ENCODE measurements around the gene NPM1. TPM values are rescaled to one million over a fixed set of nuclear protein-coding genes. Genes with fewer than 3 reads are reported as not detected.

Gene NPM1
- total RNA-seq, 1 experiment from 2014 or later, result 2,693 TPM

- BruUV-seq (replicated peaks), result no TSS peak
- no peaks in the 10 kb centered on the region for H3K27me3 ChIP-seq (ENCODE audit: insufficient read depth, low read length)
These were observed 37.1 kb downstream of the NPM1 start for GRCh38 chr5:171424726-171425125.

DNA sequence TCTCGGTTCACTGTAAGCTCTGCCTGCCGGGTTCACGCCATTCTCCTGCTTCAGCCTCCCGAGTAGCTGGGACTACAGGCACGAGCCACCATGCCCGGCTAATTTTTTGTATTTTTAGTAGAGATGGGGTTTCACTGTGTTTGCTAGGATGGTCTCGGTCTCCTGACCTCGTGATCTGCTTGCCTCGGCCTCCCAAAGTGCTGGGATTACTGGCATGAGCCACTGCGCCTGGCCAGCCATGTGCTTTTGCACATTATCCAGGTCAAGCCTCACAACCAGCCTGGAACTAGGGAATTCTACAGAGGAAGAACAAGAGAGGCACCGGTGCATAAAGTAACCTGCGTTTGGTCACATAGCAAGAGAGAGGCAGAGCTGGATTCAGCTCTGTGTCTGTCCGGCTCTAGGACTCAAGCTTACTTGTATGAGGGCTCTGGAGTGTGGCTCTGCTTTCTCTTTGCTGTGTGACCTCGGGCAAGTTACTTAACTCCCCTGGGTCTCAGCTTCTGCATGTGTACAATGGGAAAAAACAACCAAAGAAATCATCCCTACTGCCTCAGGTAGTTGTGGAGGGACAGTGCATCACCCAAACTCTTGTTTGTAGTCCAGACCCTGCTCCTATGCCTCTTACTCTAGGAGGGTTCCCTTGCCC is 38.1 kb downstream of the NPM1 start:
- no peak overlapping the region for H3K9ac ChIP-seq (ENCODE audit: low read length)
- DNase-seq (ENCODE audit: low read depth, low spot score) (no peak), ATAC-seq (no peak)
- no peaks in the 10 kb centered on the region for H3K79me2 ChIP-seq (ENCODE audit: insufficient read depth, low read length)
- intact Hi-C loops (cut with micrococcal nuclease), result no loop called here
- no peak overlapping the region for H3K4me2 ChIP-seq (ENCODE audit: low read length)
- RAD21 ChIA-PET (ENCODE audit: low non-redundant PET in 1 of 2, low total read pairs in 2 of 2, uncharacterized antibody in 2 of 2, unreplicated experiment in 2 of 2), result no interaction called here
- H3K27me3 ChIP-seq (ENCODE audit: insufficient read depth, low read length), result no peaks in the 10 kb centered on the region
- no TSS peak for BruUV-seq (replicated peaks)
- no peaks in the 10 kb centered on the region for H3K9me2 ChIP-seq (ENCODE audit: insufficient read depth)
- TF ChIP-seq ZNF274 (IDR thresholded peaks at IDR 0.05; ENCODE audit: low read depth, low read length), result no peak
- no peak for TF ChIP-seq JUND (IDR thresholded peaks at IDR 0.05)
- no peak for TF ChIP-seq SIN3A (IDR thresholded peaks at IDR 0.05; ENCODE audit: low read depth)
- no peak for TF ChIP-seq FOSL1 (IDR thresholded peaks at IDR 0.05; ENCODE audit: low read depth)
- no peak overlapping the region for H3K4me3 ChIP-seq (replicated peaks in 1 of 2; ENCODE audit: low read depth in 1 of 2, low read length in 2 of 2)
- H3K27ac ChIP-seq (ENCODE audit: low read depth, low read length), result no peak overlapping the region
- no peaks in the 10 kb centered on the region for H4K20me1 ChIP-seq (ENCODE audit: insufficient read depth)
- CTCF ChIA-PET, result no interaction called here
- H3K4me1 ChIP-seq (ENCODE audit: control insufficient read depth in 1 of 2, insufficient read depth in 2 of 2, low read length in 2 of 2), result peaks cover 9 to 13% of the 10 kb centered on the region in 2 experiments
- POLR2A ChIA-PET, result no interaction called here
- H3K9me3 ChIP-seq (ENCODE audit: control insufficient read depth in 1 of 2, insufficient read depth in 1 of 2, low read depth in 1 of 2, low read length in 2 of 2), result no peaks in the 10 kb centered on the region
- H2AFZ ChIP-seq (ENCODE audit: low read depth, low read length, poor library complexity, severe bottlenecking), result no peak overlapping the region
- H3K36me3 ChIP-seq (ENCODE audit: control insufficient read depth in 1 of 2, insufficient read depth in 2 of 2, low read length in 2 of 2), result no peaks in the 10 kb centered on the region

More at GRCh38 chr5:171424726-171425125, 37.1 kb downstream of the NPM1 start:
- TF ChIP-seq, protein P1, sequence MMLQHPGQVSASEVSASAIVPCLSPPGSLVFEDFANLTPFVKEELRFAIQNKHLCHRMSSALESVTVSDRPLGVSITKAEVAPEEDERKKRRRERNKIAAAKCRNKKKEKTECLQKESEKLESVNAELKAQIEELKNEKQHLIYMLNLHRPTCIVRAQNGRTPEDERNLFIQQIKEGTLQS (IDR thresholded peaks at IDR 0.05), result no peak
- TF ChIP-seq ZBTB33 (IDR thresholded peaks at IDR 0.05; ENCODE audit: extremely low read depth, insufficient replicate concordance, low read length) (no peak), SP1 (IDR thresholded peaks at IDR 0.05; ENCODE audit: low read depth) (no peak)
- no peaks in the 10 kb centered on the region for H3K79me2 ChIP-seq (ENCODE audit: insufficient read depth, low read length)
- no peak overlapping the region for H2AFZ ChIP-seq (ENCODE audit: low read depth, low read length, poor library complexity, severe bottlenecking)
- no peak overlapping the region for H3K9ac ChIP-seq (ENCODE audit: low read length)
- POLR2A ChIA-PET, result no interaction called here
- no peaks in the 10 kb centered on the region for H3K9me3 ChIP-seq (ENCODE audit: control insufficient read depth in 1 of 2, insufficient read depth in 1 of 2, low read depth in 1 of 2, low read length in 2 of 2)
- H3K27ac ChIP-seq (ENCODE audit: low read depth, low read length), result no peak overlapping the region
- H4K20me1 ChIP-seq (ENCODE audit: insufficient read depth), result no peaks in the 10 kb centered on the region
- intact Hi-C loops (cut with micrococcal nuclease), result no loop called here
- RAD21 ChIA-PET (ENCODE audit: low non-redundant PET in 1 of 2, low total read pairs in 2 of 2, uncharacterized antibody in 2 of 2, unreplicated experiment in 2 of 2), result no interaction called here
- DNase-seq (ENCODE audit: low read depth, low spot score) (no peak), ATAC-seq (peak; percentile 62)
- H3K4me3 ChIP-seq (replicated peaks in 1 of 2; ENCODE audit: low read depth in 1 of 2, low read length in 2 of 2), result no peak overlapping the region
- peak overlapping the region; percentile 25; the same call in 1 of the 2 replicates for H3K4me2 ChIP-seq (ENCODE audit: low read length)
- H3K36me3 ChIP-seq (ENCODE audit: control insufficient read depth in 1 of 2, insufficient read depth in 2 of 2, low read length in 2 of 2), result no peaks in the 10 kb centered on the region
- H3K9me2 ChIP-seq (ENCODE audit: insufficient read depth), result no peaks in the 10 kb centered on the region
- H3K4me1 ChIP-seq (ENCODE audit: control insufficient read depth in 1 of 2, insufficient read depth in 2 of 2, low read length in 2 of 2), result peaks cover 9 to 13% of the 10 kb centered on the region in 2 experiments
- CTCF ChIA-PET, result no interaction called here
